Activated T-cell treated with anti-CD3 and anti-CD28 coated beads for 1 hour (primary cell): ENCODE data around the gene FMC1.

ENCODE experiments used
- DNase-seq: peaks from one replicate; pipeline ENCODE4 v3.0.0-alpha.2; 2020; ENCODE audit warnings: low read depth

Gene FMC1

DNA sequence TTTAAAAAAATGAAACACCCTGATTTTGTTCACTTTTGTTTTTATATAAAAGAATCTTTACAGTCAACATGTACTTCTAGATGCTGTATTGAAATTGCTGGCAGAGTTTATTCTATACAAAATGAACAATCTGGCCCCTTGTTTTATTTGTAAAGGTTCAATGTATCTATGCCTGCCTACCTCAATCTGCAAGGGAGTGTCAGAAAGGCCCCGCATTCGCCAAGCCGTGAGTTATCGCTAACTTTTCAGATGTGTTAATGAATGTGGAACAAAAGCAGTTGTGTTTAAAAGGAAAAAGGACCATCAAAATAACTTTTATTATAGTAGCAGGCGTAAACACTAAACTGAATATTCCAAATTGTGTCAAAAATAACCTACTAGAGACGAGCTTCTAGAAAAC lies 33.1 kb downstream of the FMC1 start:
- no peak for DNase-seq

DNA sequence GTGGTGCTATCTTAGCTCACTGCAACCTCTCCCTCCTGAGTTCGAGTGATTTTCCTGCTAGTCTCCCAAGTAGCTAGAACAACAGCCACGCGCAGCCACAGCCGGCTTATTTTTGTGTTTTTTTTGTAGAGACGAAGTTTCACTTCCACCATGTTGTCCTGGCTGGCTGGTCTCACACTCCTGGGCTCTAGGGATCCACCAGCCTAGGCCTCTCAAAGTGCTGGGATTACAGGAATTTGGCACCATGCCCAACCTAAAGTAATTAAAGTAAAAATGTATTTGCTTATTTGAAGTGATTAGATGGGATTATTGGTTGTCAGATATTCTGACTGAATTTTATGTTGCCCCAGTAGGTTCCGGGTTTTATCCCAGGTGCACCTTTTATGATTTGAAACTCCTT lies 41.3 kb downstream of the FMC1 start:
- no peak for DNase-seq

DNA sequence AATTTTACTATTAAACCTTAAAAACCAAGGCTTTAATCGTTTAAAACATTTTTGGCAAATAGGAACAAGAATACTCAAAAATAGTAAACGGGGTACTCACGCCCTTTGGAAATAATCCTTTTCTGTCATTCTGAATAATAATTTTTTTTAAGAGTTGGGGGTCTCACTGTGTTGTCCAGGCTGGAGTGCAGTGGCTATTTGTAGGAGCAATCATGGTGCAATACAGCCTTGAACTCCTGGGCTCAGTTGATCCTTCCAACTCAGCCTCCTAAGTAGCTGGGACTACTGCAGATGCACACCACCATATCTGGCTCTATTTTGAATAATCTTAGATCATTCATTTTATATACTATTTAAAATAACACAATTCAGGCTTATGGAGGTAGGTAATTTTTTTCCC lies 43.5 kb downstream of the FMC1 start:
- no peak for DNase-seq

DNA sequence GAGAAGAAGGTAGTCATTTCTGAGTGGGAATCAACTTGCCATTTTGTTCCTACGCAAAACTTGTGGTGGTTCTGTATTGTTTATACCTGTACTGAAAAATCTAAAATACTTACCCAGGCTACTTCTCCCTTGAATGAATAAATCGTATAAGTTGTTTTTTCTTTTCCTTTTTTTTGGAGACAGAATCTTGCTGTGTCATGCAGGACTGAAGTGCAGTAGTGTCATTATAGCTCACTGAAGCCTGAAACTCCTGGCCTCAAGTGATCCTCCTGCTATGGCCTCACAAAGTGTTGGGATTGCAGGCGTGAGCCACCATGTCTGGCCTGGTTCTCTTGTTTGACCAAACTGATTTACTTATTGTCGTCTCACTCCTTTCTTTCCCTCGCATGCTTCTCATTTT lies 46.5 kb downstream of the FMC1 start:
- no peak for DNase-seq

DNA sequence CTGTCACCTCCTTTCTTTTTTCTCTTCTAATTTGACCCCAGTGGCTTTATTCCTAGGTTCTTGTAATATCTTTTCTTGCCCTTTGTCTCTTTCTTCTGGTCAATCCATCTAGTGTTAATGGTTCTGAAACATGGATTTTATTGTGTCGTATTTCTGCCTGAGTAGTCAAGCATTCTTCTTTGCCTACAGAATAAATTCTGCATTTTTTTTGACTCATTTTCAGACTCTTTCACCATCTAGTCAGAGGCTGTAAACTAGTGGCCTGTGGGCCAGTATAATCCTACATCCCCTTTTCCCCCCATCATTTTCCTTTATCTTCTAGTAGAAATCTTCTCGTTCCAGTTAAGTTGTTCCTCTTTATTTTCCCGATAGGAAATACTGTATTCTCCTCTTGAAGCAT lies 48.0 kb downstream of the FMC1 start:
- no peak for DNase-seq

DNA sequence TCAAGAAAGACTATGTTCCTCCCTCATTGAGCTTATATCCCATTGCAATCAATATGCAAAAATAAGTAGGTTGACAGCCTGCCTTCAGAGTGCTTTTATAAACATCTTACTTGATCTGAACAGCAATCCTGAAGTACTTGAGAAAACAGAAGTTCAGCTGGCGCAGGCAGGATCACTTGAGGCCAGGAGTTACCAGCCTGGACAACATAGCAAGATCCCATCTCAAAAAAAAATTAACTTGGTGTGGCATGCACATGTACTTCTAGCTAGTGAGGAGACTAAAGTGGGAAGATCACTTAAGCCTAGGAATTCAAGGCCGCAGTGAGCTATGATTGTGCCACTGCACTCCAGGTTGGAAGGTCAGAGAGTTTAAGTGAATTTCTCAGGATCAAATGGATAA lies 48.6 kb downstream of the FMC1 start:
- no peak for DNase-seq

DNA sequence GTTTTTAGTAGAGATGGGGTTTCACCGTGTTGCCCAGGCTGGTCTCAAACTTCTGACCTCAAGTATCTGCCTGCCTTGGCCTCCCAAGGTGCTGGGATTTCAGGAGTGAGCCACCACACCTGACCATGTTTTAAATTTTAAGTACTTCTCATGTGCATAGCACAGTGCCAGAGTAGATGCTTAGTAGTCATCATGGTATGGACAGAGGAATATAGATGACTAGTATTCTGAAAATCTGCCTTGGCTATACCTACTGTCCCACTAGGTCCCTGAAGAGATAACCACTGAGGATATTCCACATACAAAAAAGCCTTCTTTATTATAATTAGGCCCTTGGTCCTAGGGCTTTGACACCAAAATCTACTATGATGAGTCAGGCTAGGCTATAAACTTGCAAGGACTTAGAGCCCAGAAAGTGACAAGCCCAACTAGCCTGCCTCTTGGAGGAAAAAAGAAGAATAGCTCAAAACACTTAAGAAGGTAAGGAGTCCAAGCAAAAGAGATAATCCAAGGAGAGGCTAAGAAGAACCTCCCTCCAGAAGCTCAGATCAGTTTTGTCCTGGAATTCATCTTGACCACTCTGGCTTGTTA lies 52.6 kb downstream of the FMC1 start:
- DNase-seq = no peak

DNA sequence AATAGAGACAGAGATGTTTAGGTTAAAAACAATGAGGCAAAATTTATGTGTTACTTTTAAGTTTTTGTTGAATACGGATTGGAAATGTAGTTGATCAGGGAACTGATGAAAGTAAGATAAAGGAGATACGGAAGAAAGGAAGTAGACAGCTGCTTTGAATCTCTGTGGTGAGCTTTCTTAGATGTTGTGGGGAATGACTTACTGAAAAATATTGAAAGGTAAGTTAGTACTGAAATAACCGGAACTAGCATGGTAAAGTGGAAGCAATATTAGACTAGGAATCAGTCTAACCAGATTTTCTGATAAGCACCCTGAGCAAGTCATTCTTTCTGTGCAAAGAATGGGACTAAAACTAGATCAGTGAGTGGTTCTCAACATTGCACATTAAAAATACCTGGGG lies 53.4 kb downstream of the FMC1 start:
- DNase-seq = no peak
